Activated CD8-positive, alpha-beta memory T cell treated with anti-CD3 and anti-CD28 coated beads for 4 hours (primary cell): Measurements from ENCODE around the gene GREB1.

Experiments used
- DNase-seq, 2 donors: peaks; one replicate each; pipeline ENCODE4 v3.0.0-alpha.2; 2020; ENCODE audit warnings: low read depth in 2 of 2

The GREB1 gene

DNA sequence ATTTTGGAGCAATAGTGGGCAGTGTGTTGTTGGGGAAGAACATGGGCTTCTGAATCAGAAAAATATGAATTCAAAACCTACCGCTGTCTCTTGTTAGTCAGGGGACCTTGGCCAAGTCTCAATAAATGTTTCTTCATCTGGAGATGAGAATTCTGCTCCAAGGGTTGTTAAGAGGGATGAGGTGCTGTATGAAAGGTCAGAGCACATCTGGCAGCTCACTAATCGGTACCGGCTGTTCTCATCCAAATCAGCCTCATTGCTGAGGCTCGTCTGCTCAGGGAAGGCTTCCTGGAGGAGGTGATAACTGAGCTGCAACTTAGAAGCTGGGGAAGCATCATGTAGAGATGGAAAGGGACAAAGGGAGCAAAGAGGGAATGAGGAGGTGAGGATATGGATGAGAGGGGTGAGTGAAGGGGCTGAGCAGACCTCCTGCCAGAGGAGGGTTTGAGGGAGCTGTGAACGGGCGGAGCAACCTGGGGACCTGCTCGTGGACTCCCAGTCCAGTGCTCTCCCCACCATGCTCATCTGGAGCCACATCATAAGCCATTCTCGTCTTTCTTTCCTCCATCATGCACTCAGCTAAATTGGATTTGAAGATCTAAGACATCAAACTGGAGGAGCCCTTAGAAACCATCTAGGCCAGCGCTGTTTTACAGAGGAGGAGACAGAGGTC is 47.4 kb downstream of the GREB1 start:
- no peak for DNase-seq

DNA sequence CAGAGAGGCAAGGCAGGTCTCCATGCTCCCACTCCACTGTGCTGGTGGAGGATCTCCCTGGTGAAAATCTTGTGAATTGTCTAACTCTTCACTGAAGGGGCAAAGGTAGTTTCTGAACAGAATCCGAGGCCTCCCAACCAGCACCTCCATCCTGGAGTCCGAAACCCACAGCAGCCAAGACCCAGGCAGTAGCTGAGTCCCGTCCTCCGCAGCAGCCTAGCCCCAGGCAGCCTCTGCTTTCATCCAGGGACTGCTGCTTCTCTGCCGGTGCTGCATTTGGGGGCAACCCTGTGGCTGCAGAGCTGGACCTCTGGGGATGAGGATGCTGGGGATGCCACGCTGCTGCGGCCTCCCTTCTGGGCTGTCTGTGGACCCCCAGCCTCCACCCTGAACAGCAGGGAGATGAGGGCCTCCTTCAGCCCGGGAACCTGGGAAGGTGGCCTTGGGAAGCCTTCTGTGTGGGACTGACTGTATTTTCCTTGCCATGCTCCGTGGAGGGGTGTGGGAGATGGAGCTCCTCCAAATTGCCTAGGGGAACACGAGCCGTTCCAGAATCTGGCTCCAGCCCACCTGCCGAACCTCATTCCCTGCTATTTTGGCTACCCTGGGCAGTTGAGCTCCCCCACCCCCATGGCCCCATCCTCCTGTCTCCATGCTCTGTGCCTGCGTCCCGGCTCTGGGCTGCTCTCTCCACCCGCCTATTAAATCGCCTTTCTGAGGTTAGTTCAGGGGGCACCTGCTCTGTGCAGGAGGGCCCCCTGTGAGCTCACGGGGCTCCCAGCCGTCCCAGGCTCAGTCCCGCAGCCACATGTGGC is 48.2 kb downstream of the GREB1 start:
- no peak for DNase-seq

DNA sequence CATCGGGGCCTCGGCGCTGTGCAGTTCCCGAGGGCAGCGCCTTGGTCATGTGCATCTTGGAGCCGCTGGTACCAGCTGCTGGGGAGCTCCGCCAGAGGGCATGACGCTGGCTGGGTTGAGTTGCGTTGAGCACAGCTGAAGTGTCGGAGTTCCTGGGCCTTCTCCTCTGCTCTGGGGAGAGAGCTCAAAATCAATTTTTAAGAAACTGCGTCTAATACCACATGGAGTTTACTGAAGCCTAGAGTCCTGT is 48.7 kb downstream of the GREB1 start:
- DNase-seq: no peak

- DNase-seq: peak; percentile 20
These were observed 49.3 kb downstream of the GREB1 start for GRCh38 chr2:11582862-11583752.

DNA sequence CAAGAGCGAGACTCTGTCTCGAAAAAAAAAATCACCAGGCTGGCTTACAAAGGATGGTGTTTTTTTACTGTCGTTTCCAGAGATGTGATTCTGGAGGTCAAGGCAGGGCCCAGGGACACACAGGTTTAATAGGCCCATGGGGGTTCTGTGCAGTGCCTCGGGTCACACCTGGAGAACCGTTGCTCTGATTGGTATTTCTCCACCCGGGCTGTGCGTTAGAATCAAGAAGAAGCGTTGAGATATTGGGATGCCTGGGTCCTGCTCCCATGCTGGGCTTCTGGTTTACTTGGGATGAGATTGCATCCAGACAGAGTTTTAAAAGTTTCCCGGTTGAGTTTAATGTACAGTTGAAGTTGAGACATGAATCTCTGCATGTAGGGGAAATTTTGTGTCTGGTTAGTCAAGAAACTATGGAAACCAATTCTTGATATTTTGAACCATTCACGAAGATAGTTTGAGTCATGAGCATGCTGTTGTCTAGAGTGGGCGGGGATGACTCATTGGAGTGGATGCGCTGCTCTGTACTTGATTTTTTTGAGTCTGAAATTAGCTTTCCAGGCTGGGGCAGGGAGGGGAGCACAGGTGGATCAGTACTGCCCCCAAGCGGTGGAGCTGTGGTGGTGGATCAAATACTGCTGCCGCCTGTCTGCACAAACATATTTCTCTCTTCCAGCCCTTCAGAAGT is 50.1 kb downstream of the GREB1 start:
- peak; percentile 54 to 69 for DNase-seq

DNA sequence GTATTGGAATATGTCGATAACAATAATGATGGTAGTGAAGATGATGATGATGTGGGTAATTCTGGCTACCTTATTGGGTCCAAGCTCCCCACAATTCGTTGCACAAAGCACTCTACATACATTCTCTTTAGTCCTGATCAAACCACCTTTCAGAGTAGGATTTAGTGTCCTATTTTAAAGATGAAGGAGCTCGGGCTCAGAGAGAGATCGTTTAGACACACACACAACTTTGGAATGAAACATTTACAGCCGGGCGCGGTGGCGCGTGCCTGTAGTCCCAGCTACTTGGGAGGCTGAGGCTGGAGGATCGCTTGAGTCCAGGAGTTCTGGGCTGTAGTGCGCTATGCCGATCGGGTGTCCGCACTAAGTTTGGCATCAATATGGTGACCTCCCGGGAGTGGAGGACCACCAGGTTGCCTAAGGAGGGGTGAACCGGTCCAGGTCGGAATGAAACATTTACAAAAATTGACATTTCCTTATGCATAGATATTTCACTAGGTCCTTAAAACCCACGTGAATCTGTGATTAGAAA is 50.7 kb downstream of the GREB1 start:
- no peak for DNase-seq

- DNase-seq: no peak
These were observed 51.2 kb downstream of the GREB1 start for GRCh38 chr2:11585071-11585470.

GRCh38 chr2:11588228-11589110 is 54.6 kb downstream of the GREB1 start:
- DNase-seq: no peak

DNA sequence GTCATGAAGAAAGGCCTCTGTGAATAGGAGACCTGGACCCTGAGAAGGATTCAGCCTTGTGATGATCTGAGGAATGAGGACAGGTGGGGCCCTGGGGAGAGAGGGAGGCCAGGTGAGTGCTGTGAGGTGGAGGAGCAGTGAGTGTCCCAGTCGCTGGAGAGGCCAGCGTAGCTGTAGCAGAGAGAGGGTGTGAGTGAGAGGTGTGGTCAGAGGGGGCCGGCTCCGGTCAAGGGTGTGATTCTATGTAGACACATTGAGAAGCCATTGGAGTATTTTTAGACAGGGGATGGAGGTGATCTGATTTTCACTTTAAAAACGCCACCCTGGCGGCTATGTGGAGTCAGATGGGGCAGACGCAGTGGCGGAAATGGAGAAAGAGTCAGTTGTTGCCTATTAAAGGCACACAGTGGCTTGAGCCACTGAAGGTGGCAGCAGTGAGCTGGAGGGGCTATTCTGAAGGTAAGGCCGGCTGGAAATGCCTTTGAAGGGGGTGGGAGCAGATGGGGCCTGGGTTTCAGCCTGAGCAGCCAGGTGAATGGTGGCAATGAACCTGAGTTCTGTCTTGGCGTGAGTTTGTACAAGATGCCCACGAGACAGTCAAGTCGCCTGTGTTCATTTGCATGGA is 55.6 kb downstream of the GREB1 start:
- no peak for DNase-seq

DNA sequence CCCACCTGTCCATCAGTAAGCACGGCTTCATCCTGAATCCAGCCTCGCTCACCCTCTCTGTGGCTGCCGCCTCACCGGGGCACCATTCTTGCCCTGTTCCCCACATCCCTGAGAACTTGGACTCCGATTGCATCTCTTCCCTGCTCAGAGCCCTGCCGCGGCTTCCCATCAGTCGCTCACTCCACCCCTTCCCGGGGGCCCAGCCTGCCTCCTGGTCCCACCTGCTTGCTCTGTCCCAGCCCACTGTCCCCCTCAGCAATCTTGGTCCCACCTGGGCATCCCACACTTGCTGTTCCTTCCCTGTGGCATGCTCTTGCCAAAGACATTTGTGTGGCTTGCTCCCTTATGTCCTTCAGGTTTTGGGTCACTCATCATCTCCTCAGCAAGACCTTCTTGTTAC is 56.3 kb downstream of the GREB1 start:
- DNase-seq: no peak

DNA sequence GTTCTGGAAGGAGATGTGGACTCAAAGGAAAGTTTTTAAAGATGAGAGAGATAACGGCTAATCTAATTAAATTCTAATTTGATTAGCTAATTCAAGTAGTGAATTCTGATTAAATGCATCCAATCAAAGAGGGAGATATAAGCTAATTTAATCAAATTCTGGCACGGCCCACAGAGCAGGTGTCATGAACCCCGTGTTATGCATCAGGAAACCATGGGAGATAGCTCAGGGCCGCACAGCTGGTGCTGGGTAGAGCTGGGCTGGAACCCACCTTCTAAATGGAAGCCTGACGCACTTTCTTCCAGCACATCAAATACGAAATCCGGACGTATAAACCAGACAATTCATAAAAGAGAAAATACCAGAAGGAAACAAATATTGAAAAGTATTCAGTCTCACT is 57.2 kb downstream of the GREB1 start:
- no peak for DNase-seq

DNA sequence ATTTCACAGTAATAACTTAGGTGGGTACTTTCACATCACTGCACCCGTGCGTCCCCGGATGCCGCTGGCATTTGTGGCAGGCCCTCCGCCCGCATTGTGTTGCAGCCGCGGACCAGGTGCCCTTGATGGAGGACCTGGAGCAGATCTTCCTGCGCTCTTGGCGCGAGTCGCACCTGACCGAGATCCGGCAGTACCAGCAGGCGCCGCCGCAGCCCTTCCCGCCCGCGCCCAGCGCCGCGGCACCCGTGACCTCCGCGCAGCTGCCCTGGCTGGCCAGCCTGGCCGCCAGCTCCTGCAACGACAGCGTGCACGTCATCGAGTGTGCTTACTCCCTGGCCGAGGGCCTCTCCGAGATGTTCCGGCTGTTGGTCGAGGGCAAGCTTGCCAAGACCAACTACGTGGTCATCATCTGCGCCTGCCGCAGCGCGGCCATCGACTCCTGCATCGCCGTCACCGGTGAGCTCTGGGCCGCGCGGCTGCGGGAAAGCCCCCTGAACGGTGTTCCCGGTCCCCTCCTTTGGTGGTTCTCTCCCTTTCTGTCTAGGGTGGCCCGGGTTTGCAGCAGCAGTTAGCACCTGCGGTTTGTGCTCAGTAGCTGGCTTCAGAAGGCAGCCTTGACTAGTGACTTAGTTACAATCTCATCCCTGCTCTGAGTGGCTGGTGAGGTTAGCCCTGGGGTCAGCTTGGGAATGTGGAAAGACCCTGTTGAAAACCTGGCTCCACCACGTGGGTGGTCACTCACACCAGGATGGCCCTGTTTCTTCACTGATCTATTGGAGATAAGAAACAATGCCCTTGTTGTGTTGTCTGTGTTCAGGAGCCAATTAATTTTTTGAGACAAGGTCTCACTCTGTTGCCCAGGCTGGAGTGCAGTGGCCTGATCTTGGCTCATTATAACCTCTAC is 59.1 kb downstream of the GREB1 start:
- DNase-seq: no peak

DNA sequence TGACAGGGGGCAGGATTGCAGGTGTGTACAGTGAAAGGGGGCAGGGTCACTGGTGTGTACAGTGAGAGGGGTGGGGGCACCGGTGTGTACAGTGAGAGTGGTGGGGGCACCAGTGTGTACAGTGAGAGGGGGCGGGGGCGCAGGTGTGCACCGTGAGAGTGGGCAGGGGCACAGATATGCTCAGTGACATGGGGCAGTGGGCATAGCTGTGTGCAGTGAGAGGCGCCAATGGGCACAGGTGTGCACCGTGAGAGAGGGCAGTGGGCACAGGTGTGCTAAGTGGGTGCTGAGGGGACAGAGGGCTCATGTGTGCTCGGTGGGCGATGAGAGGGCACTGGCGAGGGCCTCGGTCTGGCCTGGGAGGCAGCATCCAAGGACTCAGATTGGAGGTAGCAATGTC is 63.0 kb downstream of the GREB1 start:
- no peak for DNase-seq

GRCh38 chr2:11597538-11598225 is 63.8 kb downstream of the GREB1 start:
- no peak for DNase-seq

- no peak for DNase-seq
These were observed 64.4 kb downstream of the GREB1 start for GRCh38 chr2:11598228-11598731.

DNA sequence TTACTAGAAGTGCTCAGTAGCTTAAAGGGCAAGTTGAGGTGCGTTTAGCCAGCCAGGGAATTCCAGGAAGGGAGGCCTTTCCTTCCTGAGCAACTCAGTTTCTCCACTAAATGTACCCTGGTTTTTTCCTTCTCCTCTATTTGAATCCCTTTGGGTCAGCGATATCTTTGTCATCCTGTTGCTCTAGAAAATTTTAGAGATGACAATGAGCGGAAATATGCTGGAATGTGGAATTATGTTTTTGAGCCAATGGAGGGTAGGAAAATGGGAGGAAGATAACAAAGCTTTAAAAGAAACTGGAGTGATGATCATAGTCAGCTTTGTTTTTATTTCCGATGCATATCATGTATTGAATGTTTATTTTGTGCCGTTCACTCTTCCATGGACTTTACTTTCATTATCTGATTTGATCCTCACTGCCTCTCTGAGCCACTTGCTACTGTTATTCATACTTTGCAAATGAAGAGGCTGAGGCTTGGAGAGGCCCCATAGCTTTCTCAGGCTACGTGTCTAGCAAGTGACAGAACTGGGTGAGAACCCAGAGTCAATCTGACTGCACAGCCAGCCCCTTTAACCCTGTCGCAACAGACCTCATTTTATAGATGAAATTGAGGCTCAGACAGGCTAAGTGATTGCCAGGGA is 68.8 kb downstream of the GREB1 start:
- DNase-seq: no peak

DNA sequence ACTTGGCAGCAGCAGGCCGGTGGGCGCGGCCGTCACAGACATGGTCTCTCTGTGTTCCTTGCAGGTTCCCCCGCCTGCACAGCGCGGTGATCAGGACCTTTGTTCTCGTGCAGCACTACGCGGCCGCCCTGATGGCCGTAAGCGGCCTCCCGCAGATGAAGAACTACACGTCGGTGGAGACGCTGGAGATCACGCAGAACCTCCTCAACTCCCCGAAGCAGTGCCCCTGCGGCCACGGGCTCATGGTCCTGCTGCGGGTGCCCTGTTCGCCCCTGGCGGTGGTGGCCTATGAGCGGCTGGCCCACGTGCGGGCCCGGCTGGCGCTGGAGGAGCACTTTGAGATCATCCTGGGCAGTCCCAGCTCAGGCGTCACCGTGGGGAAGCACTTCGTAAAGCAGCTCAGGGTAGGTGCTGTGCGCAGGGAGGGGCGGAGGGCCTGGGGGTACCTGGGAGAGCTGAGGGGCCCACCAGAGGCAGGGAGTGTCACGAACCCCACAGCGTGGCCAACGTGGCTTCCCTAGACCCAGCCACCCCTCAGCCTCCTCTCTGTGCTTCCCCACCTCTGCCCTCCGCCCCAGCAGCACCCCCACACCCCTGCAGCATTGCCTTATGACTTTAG is 76.9 kb downstream of the GREB1 start:
- DNase-seq: no peak

DNA sequence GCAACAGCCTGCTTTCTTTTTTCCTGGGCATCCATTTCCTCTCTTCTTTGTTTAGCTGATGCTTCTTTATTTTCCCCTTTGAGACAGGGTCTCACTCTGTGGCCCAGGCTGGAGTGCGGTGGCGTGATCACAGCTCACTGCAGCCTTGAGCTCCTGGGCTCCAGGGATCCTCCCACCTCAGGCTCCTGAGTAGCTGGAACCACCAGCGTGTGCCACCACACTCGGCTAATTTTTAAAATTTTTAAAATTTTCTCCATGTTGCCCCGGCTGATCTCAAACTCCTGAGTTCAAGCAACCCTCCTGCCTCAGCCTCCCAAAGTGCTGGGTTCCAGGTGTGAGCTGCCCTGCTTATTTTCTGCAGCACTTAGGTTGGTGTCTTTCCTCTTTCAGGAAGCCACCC is 77.4 kb downstream of the GREB1 start:
- no peak for DNase-seq
